GM21528 (cell line): ENCODE results near the gene TCHH.

Source experiments
- ATAC-seq: cut with Tn5 transposase; IDR thresholded peaks from one replicate; pipeline ENCODE4 v1.9.1; 2021; ENCODE audit warnings: mild to moderate bottlenecking, moderate library complexity; ENCODE audit not compliant: unreplicated experiment, low FRiP score

The TCHH gene

DNA sequence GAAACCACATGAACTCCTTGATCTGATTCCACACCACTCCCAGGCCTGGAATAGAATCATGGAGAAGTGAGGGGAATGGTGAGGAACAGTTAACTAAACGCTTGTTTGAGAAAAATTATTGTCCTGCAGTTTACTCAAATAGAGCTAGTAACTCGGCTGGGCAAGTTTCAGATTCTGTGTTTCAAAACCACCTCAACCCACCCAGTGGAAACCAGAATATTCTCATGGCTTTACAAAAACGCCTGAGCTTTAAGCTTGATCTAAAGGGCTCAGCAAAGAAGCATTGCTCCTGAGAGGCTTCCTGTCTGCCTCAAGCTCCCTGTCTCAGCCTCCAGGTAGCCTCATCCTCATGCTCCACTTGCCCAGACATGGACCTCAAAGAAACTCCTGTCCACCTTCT, 42.9 kb downstream of the TCHH start:
- ATAC-seq, result no peak

DNA sequence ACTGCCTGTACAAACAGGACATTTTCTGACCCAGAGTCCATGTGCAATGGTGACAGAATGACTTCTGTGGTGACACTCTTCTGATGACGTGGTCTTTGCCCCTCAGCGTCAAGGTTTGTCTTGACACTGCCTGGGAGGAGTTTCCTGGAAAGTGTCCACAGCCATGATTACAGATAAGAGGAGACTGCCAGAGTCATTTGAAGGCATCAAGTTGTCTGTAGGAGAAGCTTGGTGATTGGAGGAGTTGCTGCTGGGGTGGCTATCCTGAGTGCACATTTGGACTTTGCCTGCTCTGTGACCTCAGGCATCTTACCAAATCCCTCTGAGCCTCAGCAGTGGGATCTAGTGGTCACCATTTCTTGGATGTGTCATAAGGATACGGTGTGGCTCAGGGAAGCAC, 44.1 kb downstream of the TCHH start:
- no peak for ATAC-seq

DNA sequence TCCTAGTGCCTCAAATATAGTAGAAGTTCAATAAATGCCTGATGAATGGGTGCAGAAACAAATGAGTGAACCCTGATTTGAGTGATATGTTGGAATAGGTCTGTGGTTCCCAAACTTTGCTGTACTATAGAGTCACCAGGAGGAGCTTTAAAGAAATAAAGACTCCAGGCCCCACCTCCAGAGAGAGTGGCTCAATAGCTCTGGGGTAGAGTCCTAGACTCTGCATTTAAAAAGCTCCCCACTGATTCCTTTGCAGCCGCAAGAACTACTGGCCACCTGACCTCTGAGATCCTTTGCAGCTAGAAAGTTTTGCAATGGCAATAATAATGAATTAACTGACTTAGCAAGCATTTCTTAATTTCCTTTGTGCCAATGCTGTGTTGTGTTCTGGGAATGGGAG, 47.3 kb downstream of the TCHH start:
- no peak for ATAC-seq

DNA sequence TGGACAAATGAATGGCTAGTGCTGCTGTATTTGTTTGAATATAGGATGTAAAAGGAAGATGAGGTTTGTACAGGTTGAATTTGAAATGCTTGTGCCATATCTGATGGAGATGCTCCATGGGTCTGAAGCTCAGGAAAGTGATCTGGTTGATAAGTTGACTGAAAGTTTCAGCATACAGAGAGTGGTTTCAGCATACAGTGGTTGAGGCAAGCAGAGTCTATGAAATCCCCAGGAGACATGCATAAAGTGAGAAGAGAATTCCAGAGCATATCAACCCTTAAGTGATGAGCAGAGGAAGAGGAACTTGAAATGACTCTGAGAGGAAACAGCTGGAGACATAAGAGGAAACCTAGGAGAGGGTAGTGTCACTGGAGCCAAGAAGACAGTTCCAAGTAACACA, 48.1 kb downstream of the TCHH start:
- ATAC-seq, result no peak

DNA sequence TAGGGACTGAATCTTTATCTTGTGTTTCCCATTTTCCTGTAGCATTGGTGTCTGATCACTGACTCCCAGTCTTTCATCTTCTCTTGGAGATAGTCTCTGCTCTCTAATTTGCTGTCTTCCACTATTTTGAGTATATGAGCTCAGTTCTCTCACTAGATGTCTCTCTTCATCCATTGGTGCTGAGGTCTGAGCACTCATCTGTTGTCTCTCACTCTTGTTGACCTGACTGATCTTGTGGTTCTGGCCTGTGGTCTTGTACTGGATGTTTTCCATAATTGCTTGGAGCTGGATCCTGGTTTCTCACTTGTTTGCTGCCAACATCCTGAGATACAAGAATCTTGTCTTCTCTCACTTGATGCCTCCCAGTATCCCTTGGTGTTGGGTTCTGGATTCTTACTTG, 53.3 kb downstream of the TCHH start:
- ATAC-seq, result no peak
